GM12874 (cell line): Measurements from ENCODE around the gene PKNOX2.

Experiments
- TF ChIP-seq, protein P1 (sequence below): IDR thresholded peaks from 2 replicates; pipeline ENCODE4 v1.5.1; 2011; ENCODE audit warnings: low read depth, mild to moderate bottlenecking, control low read depth, low read length, moderate library complexity; ENCODE audit not compliant: insufficient read depth

Gene PKNOX2, protein sequence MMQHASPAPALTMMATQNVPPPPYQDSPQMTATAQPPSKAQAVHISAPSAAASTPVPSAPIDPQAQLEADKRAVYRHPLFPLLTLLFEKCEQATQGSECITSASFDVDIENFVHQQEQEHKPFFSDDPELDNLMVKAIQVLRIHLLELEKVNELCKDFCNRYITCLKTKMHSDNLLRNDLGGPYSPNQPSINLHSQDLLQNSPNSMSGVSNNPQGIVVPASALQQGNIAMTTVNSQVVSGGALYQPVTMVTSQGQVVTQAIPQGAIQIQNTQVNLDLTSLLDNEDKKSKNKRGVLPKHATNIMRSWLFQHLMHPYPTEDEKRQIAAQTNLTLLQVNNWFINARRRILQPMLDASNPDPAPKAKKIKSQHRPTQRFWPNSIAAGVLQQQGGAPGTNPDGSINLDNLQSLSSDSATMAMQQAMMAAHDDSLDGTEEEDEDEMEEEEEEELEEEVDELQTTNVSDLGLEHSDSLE

DNA sequence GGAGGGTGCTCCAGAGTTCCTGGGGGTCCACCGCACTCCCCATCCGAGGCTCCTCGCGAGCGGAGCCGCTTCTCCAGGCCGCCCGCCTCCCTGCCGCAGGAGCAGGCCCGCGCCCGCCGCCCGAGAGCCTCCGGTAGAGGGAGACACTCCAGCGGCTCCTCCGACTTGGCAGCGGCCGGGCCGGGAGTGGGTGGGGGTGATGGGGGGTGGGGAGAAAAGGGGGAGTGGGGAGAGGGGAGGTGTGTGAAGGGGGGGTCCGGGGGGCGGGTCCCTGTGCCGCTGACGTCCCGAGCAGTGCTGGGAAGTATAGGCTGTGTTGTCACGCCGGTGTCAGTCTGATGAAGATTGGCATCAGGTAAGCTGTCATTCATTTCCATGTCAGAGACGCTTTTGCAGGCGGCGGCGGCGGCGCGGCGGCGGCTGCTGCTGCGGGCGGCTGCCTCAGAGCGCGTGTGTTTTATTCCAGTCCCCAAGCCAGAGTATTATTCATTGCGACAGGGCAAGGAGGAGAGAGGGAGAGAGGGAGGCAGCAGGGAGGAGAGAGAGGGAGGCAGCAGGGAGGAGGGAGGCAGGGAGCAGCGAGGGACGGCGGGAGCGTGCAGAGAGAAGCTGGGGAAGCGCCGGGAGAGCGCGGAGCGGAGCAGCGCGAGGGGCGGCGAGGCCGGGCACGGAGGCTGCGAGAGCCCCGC is at the start of gene PKNOX2:
TSS of gene PKNOX2 (plus strand) at position 330 of the 689 bp plus-strand sequence. CDS start 186,555 bp downstream, outside the sequence.
- TF ChIP-seq, protein P1, sequence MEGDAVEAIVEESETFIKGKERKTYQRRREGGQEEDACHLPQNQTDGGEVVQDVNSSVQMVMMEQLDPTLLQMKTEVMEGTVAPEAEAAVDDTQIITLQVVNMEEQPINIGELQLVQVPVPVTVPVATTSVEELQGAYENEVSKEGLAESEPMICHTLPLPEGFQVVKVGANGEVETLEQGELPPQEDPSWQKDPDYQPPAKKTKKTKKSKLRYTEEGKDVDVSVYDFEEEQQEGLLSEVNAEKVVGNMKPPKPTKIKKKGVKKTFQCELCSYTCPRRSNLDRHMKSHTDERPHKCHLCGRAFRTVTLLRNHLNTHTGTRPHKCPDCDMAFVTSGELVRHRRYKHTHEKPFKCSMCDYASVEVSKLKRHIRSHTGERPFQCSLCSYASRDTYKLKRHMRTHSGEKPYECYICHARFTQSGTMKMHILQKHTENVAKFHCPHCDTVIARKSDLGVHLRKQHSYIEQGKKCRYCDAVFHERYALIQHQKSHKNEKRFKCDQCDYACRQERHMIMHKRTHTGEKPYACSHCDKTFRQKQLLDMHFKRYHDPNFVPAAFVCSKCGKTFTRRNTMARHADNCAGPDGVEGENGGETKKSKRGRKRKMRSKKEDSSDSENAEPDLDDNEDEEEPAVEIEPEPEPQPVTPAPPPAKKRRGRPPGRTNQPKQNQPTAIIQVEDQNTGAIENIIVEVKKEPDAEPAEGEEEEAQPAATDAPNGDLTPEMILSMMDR: peak; percentile 46

DNA sequence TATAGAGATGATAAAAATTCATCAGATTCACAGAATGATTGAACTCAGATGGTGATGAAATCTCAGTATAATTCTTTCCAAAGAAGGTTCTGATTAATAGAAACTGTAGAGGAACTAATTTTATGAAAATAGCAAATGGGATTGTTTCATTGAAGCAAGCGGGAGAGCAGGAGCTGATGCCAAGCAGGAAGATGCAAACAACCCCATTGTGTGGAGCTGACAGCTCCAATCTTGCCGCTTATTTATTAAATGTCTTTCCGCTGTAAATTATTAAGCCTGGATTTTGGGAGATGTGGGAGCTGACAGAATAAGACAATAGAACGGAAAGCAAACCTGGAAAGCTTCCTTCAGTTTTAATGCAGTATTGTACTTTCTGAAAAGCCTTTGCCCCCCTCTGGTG is 47.1 kb upstream of the PKNOX2 start:
- TF ChIP-seq, protein P1: no peak

DNA sequence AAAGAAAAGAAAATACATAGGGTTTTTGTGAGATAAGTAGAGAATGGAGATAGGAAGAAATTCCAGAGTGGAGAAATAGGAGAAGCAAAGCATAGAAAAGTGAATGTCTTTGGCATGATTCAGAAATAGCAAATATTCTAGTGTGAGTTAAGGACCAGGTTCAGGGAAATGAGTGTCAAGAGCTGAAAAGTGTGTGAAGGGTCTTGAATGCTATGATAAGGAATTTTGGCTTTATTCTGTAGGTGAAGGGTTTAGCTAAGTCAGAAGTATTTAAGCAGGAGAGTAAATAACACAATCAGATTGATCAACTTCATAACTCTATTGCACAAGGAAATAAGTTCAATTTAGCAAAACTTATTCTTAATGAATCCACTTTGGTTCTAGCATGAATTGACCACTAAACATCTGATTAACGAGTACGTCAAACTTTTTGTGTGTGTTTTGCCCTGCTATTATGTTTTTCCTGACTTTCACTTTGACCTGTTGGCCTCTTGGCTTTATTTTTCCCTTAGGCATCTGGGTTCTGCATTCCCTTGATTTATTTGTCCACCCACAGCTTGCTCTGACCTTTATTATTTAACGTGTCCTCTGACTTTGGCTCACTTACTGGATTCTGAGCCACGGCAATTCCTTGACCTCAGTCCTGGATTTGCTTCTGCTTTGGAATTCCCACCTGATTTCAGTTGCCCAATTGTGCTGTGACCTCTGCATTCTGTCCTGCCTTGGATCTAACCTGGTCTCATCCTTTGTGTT is 41.2 kb upstream of the PKNOX2 start:
- TF ChIP-seq, protein P1: no peak

DNA sequence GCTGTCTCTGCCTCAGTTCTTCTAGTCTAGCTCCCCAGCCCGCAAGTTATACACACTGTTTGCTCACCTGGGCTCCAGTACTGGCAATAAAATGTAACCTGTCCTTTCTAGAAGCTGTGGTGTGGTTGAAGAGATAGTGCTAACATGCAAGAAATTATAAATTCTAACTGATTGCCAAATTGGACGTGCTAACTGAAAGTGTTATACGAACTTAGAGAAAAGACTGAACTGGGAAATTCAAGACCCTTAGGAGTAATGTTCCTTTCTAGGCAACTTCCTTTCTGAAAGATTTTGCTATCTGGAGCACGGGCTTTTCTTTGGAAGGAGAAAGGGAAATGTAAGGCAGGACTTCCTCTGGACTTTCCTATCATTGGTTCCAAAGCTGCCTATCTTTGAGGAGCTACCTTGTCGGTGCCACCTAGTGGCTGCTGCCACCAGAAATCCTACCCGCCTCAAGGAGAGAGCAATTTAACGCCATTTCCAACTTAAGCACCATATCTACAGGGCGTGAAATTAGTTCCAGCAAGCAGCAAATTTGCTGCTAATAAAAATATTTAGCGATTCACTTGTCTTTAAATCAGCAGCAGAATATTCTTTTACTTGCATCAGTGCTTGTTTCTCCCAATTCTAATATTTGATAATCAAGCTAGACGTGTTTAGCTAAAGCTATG is 40.5 kb upstream of the PKNOX2 start:
- TF ChIP-seq, protein P1: peak; percentile 39; the same call in 1 of the 2 replicates

DNA sequence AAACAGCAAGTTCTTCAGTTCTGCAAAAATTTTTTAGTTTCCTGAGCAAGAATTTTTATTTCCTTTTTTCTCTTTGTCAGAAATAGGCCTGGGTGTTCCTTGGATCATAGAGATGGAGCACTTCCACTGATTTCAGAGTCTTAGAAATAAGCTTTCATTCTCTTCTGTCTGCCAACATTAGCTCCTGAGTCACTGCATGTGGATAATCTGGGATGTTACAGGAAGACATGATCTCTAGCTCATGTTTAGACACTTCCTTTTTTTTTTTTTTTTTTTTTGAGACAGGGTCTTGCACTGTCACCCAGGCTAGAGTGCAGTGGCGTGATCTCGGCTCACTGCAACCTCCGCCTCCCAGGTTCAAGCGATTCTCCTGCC is 39.9 kb upstream of the PKNOX2 start:
- TF ChIP-seq, protein P1: no peak

DNA sequence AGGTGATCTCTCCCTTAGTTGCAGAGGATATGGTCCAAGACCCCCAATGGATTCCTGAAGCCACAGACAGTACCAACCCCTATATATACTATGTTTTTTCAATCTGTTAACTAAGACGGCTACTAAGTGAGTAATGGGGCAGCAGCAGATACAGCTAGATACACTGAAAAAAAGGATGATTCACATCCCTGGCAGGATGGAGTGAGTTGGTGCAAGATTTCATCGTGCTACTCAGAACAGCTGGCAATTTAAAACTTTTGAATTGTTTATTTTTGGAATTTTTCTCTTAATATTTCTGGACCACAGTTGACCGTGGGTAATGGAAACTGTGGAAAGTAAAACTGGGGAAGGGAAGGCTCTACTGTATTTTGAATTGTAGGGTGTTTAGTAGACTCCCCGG is 36.1 kb upstream of the PKNOX2 start:
- TF ChIP-seq, protein P1: no peak
